ENCODE measurements around the gene HADHB. TPM values are rescaled to one million over a fixed set of nuclear protein-coding genes. Genes with fewer than 3 reads are reported as not detected.

Gene HADHB
- total RNA-seq, 2 experiments from 2014 or later: 58.8 TPM

GRCh38 chr2:26276484-26277227 is 31.9 kb downstream of the HADHB start:
- Mint-ChIP-seq H3K4me3 (no peak overlapping the region), H3K9me3 (no peaks in the 10 kb centered on the region), H3K27ac (no peak overlapping the region), H3K27me3 (no peaks in the 10 kb centered on the region), H3K36me3 (ENCODE audit: low read depth) (peaks cover 20% of the 10 kb centered on the region), H3K4me1 (ENCODE audit: low read depth) (peaks cover 2% of the 10 kb centered on the region)
- DNase-seq (no peak), ATAC-seq (no peak)
- ChIA-PET CTCF (no interaction called here), POLR2A (interaction anchor here (0.6 to 1.3 kb wide), 2 partner anchors 20 to 153 kb away, joined by 3 read pairs; no protein-coding TSS in a partner anchor)
- intact Hi-C loops (cut with micrococcal nuclease): no loop called here
- TF ChIP-seq, protein P1, sequence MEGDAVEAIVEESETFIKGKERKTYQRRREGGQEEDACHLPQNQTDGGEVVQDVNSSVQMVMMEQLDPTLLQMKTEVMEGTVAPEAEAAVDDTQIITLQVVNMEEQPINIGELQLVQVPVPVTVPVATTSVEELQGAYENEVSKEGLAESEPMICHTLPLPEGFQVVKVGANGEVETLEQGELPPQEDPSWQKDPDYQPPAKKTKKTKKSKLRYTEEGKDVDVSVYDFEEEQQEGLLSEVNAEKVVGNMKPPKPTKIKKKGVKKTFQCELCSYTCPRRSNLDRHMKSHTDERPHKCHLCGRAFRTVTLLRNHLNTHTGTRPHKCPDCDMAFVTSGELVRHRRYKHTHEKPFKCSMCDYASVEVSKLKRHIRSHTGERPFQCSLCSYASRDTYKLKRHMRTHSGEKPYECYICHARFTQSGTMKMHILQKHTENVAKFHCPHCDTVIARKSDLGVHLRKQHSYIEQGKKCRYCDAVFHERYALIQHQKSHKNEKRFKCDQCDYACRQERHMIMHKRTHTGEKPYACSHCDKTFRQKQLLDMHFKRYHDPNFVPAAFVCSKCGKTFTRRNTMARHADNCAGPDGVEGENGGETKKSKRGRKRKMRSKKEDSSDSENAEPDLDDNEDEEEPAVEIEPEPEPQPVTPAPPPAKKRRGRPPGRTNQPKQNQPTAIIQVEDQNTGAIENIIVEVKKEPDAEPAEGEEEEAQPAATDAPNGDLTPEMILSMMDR (IDR thresholded peaks at IDR 0.05): no peak

DNA sequence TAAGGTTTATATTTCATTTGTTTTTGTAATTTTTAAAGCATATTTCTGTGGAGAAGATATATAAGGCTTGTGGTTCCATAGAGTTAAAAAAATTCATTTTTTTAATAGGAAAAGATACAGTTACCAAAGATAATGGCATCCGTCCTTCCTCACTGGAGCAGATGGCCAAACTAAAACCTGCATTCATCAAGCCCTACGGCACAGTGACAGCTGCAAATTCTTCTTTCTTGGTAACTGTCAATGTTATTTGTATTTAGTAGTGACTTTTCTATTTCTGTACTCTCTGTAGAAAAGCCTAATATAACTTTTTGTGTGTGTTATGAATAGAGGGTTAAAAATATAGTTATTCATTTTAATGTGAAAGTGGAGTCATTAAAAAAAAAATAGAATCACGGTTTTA is 35.1 kb downstream of the HADHB start:
- TF ChIP-seq, protein P1 (IDR thresholded peaks at IDR 0.05): no peak
- Mint-ChIP-seq H3K4me3 (no peak overlapping the region), H3K27ac (no peak overlapping the region), H3K36me3 (ENCODE audit: low read depth) (peaks cover 31% of the 10 kb centered on the region), H3K9me3 (no peaks in the 10 kb centered on the region), H3K27me3 (no peaks in the 10 kb centered on the region), H3K4me1 (ENCODE audit: low read depth) (no peaks in the 10 kb centered on the region)
- CTCF ChIA-PET: no interaction called here
- ATAC-seq (no peak), DNase-seq (no peak)
- intact Hi-C loops (cut with micrococcal nuclease): no loop called here
- POLR2A ChIA-PET: no interaction called here

- DNase-seq (no peak), ATAC-seq (no peak)
- no peak overlapping the region for H3K4me3 Mint-ChIP-seq
- ChIA-PET POLR2A (no interaction called here), CTCF (interaction anchor here (1.1 kb wide), 1 partner anchor 29 kb away, joined by 3 read pairs; no protein-coding TSS in a partner anchor)
- H3K27me3 Mint-ChIP-seq: no peaks in the 10 kb centered on the region
- H3K27ac Mint-ChIP-seq: no peak overlapping the region
- no peaks in the 10 kb centered on the region for H3K9me3 Mint-ChIP-seq
- peaks cover 36% of the 10 kb centered on the region for H3K36me3 Mint-ChIP-seq (ENCODE audit: low read depth)
- TF ChIP-seq, protein P1 (IDR thresholded peaks at IDR 0.05): no peak
- H3K4me1 Mint-ChIP-seq (ENCODE audit: low read depth): no peaks in the 10 kb centered on the region
- intact Hi-C loops (cut with micrococcal nuclease): no loop called here
These were observed 36.5 kb downstream of the HADHB start for GRCh38 chr2:26281226-26281625.

DNA sequence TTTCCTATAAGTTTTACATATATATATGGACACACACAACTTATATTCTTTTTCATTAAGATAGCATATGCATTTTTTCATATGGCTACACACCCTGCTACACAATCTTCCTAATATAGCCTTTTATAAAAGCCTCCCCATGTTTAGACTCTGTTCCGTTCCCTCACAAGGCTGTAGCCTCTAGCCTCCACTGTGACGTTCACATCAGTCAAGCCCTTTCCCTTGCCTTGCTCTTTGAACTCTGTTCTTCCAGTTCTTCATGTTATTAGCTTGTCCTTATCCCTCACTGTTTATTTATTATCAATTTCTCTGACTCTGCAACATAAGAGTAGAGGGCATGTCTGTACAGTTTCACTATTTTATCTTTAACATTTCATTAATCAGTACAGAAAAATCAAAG is 38.9 kb downstream of the HADHB start:
- Mint-ChIP-seq H3K36me3 (ENCODE audit: low read depth) (peaks cover 38% of the 10 kb centered on the region), H3K9me3 (no peaks in the 10 kb centered on the region), H3K4me1 (ENCODE audit: low read depth) (no peaks in the 10 kb centered on the region), H3K27me3 (no peaks in the 10 kb centered on the region), H3K4me3 (no peak overlapping the region), H3K27ac (no peak overlapping the region)
- intact Hi-C loops (cut with micrococcal nuclease): no loop called here
- CTCF ChIA-PET: interaction anchor here (1.4 kb wide), 1 partner anchor 13 kb away, joined by 3 read pairs; no protein-coding TSS in a partner anchor
- POLR2A ChIA-PET: interaction anchor here (1.3 to 1.8 kb wide), 2 partner anchors 9 to 17 kb away, joined by 3 to 5 read pairs; no protein-coding TSS in a partner anchor
- no peak for DNase-seq
- ATAC-seq: no peak
- TF ChIP-seq, protein P1 (IDR thresholded peaks at IDR 0.05): no peak

GRCh38 chr2:26284132-26284531 is 39.4 kb downstream of the HADHB start:
- no peaks in the 10 kb centered on the region for H3K4me1 Mint-ChIP-seq (ENCODE audit: low read depth)
- DNase-seq (no peak), ATAC-seq (no peak)
- CTCF ChIA-PET: interaction anchor here (1.4 kb wide), 1 partner anchor 13 kb away, joined by 3 read pairs; no protein-coding TSS in a partner anchor
- intact Hi-C loops (cut with micrococcal nuclease): no loop called here
- no peak overlapping the region for H3K27ac Mint-ChIP-seq
- H3K36me3 Mint-ChIP-seq (ENCODE audit: low read depth): peaks cover 34% of the 10 kb centered on the region
- H3K4me3 Mint-ChIP-seq: no peak overlapping the region
- TF ChIP-seq, protein P1 (IDR thresholded peaks at IDR 0.05): no peak
- no peaks in the 10 kb centered on the region for H3K27me3 Mint-ChIP-seq
- no peaks in the 10 kb centered on the region for H3K9me3 Mint-ChIP-seq
- POLR2A ChIA-PET: interaction anchor here (1.3 to 1.8 kb wide), 2 partner anchors 9 to 16 kb away, joined by 3 to 5 read pairs; no protein-coding TSS in a partner anchor

Data from activated CD8-positive, alpha-beta T cell treated with anti-CD3 and anti-CD28 coated beads for 36 hours (primary cell).